Endometrial microvascular endothelial cells (primary cell): ENCODE results near the gene FAM3D. TPM values are rescaled to one million over a fixed set of nuclear protein-coding genes. Genes with fewer than 3 reads are reported as not detected.
"Not testable (repeated sequence)": the region's sequence is repeated elsewhere in the genome, so short reads cannot be mapped to it uniquely, and the experiment has no call there.

Experiments
- in situ Hi-C: cut with HindIII; loops from 2 replicates; pipeline ENCODE4 v1.10.0; 2017; ENCODE audit warnings: low sequenced_read_pairs, low pct_unique_long_range_greater_than_20kb; ENCODE audit errors: inconsistent ontology term
- total RNA-seq: library from RNA; depleted of rRNA; stranded (reverse); fragments of >200 nt; gene quantifications from one replicate; pipeline ENCODE4 v1.2.3, GENCODE V29; 2015; ENCODE audit errors: inconsistent ontology term

The FAM3D gene
- total RNA-seq, 1 donor from 2014 or later = not detected

GRCh38 chr3:58688574-58688973, 22.0 kb upstream of the FAM3D start:
- in situ Hi-C loops = no loop called here

- in situ Hi-C loops = no loop called here
Measured at GRCh38 chr3:58686847-58687246, 20.3 kb upstream of the FAM3D start.

GRCh38 chr3:58685641-58686040, 19.1 kb upstream of the FAM3D start:
- in situ Hi-C loops = no loop called here

- in situ Hi-C loops = no loop called here
Measured at GRCh38 chr3:58683466-58683865, 16.9 kb upstream of the FAM3D start.

- in situ Hi-C loops = no loop called here
Measured at GRCh38 chr3:58683001-58683458, 16.5 kb upstream of the FAM3D start.

GRCh38 chr3:58681863-58682262, 15.3 kb upstream of the FAM3D start:
- in situ Hi-C loops = no loop called here

- in situ Hi-C loops = no loop called here
Measured at GRCh38 chr3:58680879-58681525, 14.4 kb upstream of the FAM3D start.

GRCh38 chr3:58679974-58680666, 13.5 kb upstream of the FAM3D start:
- in situ Hi-C loops = no loop called here

- in situ Hi-C loops = no loop called here
Measured at GRCh38 chr3:58679446-58679845, 12.9 kb upstream of the FAM3D start.

GRCh38 chr3:58678177-58678970, 11.8 kb upstream of the FAM3D start:
- in situ Hi-C loops = not testable (repeated sequence)

GRCh38 chr3:58672880-58673279, 6.3 kb upstream of the FAM3D start:
- in situ Hi-C loops = no loop called here

GRCh38 chr3:58672451-58672850, 5.9 kb upstream of the FAM3D start:
- in situ Hi-C loops = no loop called here

GRCh38 chr3:58670506-58671135, 4.0 kb upstream of the FAM3D start:
- in situ Hi-C loops = no loop called here

- in situ Hi-C loops = no loop called here
Measured at GRCh38 chr3:58668247-58668646, 1.7 kb upstream of the FAM3D start.

- in situ Hi-C loops = no loop called here
Measured at GRCh38 chr3:58667704-58668103, 1.1 kb upstream of the FAM3D start.

GRCh38 chr3:58667229-58667628, 655 bp upstream of the FAM3D start:
- in situ Hi-C loops = no loop called here

- in situ Hi-C loops = no loop called here
Measured at GRCh38 chr3:58665405-58665804, 1.2 kb downstream of the FAM3D start.

GRCh38 chr3:58664611-58665010, 2.0 kb downstream of the FAM3D start:
- in situ Hi-C loops = no loop called here

GRCh38 chr3:58661836-58662420, 4.6 kb downstream of the FAM3D start:
- in situ Hi-C loops = no loop called here
